Forelimb muscle (tissue), 1 donor: ENCODE measurements around the gene NASP. TPM values are rescaled to one million over a fixed set of nuclear protein-coding genes. Genes with fewer than 3 reads are reported as not detected.

ENCODE experiments used
- DNase-seq: peaks from one replicate; pipeline ENCODE4 v3.0.0-alpha.2; 2013; ENCODE audit warnings: low read depth
- polyA plus RNA-seq: library from polyadenylated mRNA; unstranded; fragments of 120-200 nt; gene quantifications from one replicate; pipeline ENCODE4 v1.2.1, GENCODE V29; 2013; ENCODE audit not compliant: insufficient read length

The NASP gene, protein sequence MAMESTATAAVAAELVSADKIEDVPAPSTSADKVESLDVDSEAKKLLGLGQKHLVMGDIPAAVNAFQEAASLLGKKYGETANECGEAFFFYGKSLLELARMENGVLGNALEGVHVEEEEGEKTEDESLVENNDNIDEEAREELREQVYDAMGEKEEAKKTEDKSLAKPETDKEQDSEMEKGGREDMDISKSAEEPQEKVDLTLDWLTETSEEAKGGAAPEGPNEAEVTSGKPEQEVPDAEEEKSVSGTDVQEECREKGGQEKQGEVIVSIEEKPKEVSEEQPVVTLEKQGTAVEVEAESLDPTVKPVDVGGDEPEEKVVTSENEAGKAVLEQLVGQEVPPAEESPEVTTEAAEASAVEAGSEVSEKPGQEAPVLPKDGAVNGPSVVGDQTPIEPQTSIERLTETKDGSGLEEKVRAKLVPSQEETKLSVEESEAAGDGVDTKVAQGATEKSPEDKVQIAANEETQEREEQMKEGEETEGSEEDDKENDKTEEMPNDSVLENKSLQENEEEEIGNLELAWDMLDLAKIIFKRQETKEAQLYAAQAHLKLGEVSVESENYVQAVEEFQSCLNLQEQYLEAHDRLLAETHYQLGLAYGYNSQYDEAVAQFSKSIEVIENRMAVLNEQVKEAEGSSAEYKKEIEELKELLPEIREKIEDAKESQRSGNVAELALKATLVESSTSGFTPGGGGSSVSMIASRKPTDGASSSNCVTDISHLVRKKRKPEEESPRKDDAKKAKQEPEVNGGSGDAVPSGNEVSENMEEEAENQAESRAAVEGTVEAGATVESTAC
- polyA plus RNA-seq: 141 TPM

- no peak for DNase-seq
Measured at GRCh38 chr1:45583666-45584350, at the start of gene NASP. TSS of gene NASP (plus strand) at chr1:45584041. CDS start at chr1:45584147, 106 bp downstream.

DNA sequence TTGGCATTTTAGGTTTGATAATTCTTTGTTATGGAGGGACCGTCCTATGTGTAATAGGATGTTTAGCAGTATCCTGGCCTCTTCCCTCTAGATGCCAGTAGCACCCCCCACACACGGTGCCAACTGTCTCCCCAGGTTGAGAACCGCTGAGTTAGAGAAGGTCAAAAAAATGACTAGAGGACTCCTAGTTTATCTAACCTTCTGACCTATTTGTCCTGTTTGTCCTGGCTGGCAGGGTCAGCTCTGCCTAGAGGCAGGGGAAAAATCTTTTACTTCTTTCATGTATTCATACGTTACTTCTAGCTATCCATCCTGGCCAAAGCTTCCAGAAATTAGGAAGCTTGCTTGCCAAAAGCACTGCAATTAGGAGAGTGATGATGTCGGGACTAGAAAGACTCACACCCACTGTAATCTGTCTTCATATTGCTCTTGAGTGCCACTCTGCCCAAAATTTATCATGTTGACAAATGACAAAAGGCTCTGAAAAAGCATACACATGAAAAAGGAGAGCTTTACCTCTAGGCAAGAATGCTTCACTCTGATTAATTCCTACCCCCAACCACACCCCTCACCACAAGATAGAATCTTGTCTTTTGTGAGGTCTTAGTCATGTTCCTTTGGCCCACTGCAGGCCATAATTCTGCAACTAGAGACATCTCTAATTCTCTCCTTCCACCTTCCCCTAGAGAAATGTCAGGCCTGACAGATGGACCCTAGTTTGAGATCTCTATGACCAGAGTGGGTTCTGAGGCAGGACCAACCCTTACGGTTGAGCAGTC lies 47.7 kb upstream of the NASP start:
- no peak for DNase-seq

- DNase-seq: no peak
Measured at GRCh38 chr1:45536886-45537285, 47.0 kb upstream of the NASP start.

DNA sequence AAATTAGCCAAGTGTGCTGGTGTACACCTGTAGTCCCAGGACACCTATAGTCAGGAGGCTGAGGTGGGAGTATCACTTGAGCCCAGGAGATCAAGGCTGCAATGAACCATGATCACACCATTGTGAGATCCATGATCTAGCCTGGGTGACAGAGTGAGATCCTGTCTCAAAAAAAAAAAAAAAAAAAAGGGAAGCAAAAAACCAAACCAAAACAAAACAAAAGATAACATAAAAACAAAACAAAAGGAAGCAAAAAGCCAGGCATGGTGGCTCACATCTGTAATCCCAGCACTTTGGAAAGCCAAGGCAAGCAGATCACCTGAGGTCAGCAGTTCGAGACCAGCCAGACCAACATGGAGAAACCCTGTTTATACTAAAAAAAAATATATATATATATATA lies 42.6 kb upstream of the NASP start:
- no peak for DNase-seq

- DNase-seq: no peak
Measured at GRCh38 chr1:45542591-45542990, 41.2 kb upstream of the NASP start.

DNA sequence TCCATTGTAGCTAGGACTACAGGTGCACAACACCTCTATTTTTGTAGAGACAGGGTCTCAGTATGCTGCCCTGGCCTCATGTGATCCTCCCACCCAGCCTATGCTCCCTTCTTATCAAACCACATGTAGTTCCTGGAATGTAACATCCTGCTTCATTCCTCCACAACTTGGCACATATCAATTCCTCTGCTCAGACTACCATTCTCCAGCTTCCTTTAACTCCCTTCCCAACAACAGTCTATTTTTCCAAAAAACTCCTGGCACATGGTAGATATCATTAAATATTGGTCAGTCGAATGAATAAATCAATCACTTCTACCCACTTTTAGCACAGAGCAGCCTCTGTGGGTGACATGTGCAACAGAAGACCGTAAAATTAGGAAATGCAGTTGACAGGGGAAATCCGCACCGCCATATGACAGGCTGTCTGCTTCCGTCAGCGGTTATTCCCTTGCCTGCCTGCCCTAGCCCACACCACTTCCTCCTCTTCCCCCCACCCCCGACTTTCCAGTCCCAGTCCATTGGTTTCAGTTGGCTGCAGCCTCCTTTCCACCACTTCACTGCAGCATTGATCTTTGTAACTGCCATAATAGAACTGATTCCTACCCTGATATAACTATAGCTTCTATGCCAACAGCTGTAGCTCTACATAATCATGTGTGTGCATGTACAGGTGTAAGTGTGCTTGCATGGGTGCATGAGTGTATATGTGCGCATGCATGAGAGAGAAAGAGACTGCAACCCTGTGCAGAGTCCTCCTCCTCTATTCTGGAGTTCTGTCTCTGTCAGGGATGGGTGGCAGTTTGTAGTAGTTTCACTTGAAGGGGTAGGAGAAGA lies 40.0 kb upstream of the NASP start:
- no peak for DNase-seq

DNA sequence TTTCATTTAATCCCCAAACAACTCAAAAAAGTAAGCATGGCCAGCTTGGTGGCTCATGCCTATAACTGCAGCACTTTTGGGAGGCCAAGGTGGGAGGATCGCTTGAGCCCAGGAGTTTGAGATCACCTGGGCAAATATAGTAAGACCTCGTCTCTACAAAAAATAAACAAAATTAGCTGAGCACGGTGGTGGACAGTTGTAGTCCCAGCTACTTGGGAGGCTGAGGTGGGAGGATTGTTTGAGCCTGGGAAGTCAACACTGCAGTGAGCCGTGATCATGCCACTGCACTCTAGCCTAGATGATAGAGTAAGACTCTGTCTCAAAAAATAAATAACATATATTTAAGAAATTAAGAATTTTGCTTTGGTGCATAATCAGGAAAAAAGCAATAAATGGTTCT lies 39.3 kb upstream of the NASP start:
- DNase-seq: no peak

DNA sequence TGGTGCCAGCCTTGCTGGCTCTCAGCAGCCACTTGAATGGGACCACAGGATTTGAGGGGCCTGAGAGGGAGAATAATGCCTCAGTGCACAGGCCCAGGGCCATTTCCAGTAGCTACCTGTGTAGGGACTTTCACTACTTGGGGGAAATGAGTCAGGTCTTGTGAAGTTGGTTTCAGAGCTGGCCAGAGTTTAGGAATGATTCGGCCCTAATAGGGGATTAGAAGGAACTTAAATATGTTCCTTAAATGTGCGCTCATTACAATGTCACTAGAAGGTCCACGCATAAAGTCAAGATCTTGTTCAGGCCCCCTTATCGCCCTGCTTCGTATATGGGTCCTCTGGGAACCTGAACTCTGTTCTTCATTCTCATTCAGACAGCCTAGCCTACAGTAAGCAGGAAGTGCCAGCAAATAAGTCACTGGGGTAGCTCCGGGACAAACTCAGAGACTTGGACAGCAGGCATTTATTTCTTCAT lies 38.8 kb upstream of the NASP start:
- no peak for DNase-seq

DNA sequence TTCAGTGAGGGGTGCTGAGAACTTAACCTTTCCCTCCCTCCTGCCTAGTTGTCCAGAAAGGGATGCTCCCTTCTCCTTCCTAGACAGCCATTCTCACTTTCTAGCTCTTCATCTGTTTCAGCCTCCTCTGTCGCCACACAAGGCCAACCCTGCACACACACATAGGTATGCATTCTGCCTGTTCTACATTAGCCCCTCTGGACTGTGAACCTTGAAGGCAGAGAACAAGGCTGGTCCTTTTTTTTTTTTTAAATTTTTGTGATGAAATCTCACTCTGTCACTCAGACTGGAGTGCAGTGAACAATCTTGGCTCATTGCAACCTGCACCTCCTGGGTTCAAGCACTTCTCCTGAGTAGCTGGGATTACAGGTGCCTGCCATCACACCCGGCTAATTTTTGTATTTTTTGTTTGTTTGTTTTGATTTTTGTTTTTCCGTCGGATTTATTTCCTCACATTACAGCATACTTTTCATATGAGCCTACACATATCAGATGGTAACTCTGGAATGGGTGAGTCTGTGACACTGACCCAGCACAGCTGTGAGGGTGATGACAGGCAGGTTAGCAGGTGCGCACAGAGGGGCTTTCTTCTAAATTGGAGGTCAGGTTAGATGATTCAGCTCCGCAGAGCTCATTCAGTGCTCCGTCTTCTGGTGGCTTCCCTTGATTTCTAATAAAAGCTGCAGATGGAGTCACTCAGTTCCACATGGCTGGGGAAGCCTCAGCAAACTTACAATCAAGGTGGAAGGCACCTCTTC lies 38.1 kb upstream of the NASP start:
- DNase-seq: no peak

- DNase-seq: peak; percentile 77
Measured at GRCh38 chr1:45550401-45551351, 33.2 kb upstream of the NASP start, which contains the start of gene AKR1A1. TSS of gene AKR1A1 (plus strand) at chr1:45550826. CDS start at chr1:45561795, 10,969 bp downstream.

- DNase-seq: no peak
Measured at GRCh38 chr1:45551684-45552083, 32.2 kb upstream of the NASP start.

DNA sequence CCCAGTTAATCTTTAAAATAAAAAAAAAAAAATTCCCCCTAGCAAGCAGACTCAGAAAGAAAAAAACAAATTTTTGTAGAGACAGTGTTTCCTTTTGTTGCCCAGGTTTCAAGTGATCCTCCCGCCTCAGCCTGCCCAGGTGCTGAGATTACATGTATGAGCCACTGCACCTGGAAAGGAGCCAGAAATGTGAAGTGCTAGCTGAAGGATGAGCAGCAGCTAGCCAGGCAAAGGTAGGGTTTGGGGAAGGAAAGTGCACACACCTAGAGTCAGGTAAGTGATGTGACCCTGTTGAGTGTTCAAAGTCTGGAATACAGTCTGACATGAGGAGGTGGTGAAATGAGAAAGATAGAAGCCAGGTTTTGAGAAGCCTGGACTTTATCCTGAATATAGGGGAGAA lies 31.5 kb upstream of the NASP start:
- no peak for DNase-seq

DNA sequence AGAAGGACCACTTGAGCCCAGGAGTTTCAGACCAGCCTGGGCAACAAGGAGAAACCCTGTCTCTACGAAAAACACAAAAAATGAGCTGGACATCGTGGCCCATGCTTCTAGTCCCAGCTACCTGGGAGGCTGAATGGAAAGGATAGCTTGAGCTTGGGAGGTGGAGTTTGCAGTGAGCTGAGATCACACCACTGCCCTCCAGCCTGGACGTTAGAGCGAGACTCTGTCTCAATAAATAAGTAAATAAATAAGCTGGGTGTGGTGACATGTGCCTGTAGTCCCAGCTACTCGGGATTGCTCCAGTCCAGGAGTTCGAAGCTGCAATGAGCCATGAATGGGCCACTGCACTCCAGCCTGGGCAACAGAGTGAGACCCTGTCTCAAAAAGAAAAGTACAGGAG lies 29.6 kb upstream of the NASP start:
- no peak for DNase-seq

- no peak for DNase-seq
Measured at GRCh38 chr1:45557422-45557944, 26.4 kb upstream of the NASP start.

DNA sequence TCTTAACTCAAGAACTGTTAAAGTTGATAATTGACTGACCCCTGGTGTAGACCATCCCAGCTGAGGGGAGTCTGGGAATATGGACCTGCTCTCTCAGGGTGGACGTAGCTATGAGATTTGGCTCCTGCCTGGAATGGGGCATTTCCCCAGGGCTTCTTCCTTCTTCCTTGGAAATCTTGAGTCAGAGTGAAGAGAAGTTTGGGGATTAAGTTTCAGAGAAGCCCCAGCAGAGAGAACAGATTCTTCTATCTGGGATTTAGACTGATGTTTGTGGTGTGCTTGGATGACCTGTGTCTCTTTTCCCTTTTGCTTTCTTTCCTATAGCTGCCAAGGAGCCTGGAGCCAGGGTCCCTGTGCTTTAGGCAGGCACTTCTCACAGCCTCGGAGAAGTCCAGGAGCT lies 20.0 kb upstream of the NASP start:
- DNase-seq: no peak

DNA sequence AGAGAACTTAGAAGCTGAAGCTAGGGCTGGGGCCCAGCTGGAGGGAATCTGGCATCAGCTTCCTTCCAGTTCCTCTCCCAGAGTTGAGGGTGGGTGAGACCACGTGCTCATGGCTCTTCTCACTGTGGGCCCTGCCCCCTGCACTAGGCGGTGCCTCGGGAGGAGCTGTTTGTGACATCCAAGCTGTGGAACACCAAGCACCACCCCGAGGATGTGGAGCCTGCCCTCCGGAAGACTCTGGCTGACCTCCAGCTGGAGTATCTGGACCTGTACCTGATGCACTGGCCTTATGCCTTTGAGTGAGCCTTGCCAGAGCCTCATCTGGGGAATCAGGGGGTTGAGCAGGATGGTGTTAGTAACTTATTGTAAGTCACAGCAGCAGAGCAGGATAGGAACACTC lies 17.1 kb upstream of the NASP start:
- DNase-seq: no peak

DNA sequence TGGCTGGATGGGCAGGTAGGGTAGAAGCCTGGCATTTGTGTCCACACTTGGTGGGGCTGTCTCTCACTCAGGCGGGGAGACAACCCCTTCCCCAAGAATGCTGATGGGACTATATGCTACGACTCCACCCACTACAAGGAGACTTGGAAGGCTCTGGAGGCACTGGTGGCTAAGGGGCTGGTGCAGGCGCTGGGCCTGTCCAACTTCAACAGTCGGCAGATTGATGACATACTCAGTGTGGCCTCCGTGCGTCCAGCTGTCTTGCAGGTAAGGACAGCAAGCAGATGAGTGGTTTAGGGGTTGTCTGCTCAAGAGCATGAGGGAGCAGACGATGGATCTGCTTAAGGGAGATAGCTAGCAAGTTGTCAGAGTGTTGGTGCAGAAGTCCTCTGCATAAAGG lies 15.9 kb upstream of the NASP start:
- DNase-seq: no peak

DNA sequence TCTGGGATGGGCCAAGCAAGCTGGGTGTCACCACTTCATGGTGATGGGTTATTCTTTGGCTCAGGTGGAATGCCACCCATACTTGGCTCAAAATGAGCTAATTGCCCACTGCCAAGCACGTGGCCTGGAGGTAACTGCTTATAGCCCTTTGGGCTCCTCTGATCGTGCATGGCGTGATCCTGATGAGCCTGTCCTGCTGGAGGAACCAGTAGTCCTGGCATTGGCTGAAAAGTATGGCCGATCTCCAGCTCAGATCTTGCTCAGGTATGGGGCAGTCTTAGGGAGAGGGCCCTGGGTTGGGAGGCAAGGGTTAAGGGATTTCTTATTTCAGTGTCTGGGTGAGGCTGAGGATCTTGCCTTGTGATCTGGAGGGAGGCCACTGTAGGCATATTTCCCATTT lies 15.4 kb upstream of the NASP start:
- no peak for DNase-seq
